NCI-H2227 (cell line): ENCODE measurements around the gene PARD6G.

ENCODE experiments used
- DNase-seq: peaks from one replicate; lab custom pipeline; 2025; ENCODE audit not compliant: unreplicated experiment; lab: John Stamatoyannopoulos, UW

The PARD6G gene

GRCh38 chr18:80108739-80109675, 138.3 kb downstream of the PARD6G start, which contains the start of gene ADNP2:
Gene ADNP2, plus strand, starts transcription at chr18:80109262. Its CDS starts 8,281 bp downstream, at chr18:80117543.
- peak; percentile 93 for DNase-seq

- no peak for DNase-seq
Measured at GRCh38 chr18:80108121-80108536, 139.2 kb downstream of the PARD6G start.

GRCh38 chr18:80107426-80107825, 139.9 kb downstream of the PARD6G start:
- DNase-seq: no peak
